ENCODE measurements around the gene MEF2B.

Gene MEF2B

GRCh38 chr19:19205416-19206410 lies 35.6 kb upstream of the MEF2B start:
- Histone ChIP-seq H2AFZ (ENCODE audit: low read depth, low read length, severe bottlenecking) (no peak overlapping the region), H3K4me3 (ENCODE audit: insufficient read depth, low read length, poor library complexity, severe bottlenecking) (no peak overlapping the region), H3K4me2 (ENCODE audit: low read depth, low read length, poor library complexity, severe bottlenecking) (no peak overlapping the region), H3K36me3 (ENCODE audit: low read length) (no peaks in the 10 kb centered on the region), H3K27me3 (ENCODE audit: low read length) (no peaks in the 10 kb centered on the region), H3K9ac (ENCODE audit: low read length) (no peak overlapping the region), H4K20me1 (ENCODE audit: low read depth, low read length) (no peaks in the 10 kb centered on the region), H3K9me2 (replicated peaks; ENCODE audit: insufficient read depth, low read length) (no peaks in the 10 kb centered on the region), H3K9me3 (ENCODE audit: insufficient read depth, low read length) (no peaks in the 10 kb centered on the region), H3K79me2 (ENCODE audit: insufficient read depth, low read length) (peaks cover 12% of the 10 kb centered on the region), H3F3A (ENCODE audit: insufficient read depth) (no peaks in the 10 kb centered on the region), H3K27ac (ENCODE audit: low read depth, low read length) (no peak overlapping the region)
- no peak for TF ChIP-seq CTCF (IDR thresholded peaks at IDR 0.05; ENCODE audit: insufficient read depth, low read length, poor library complexity, severe bottlenecking)
- no peak for TF ChIP-seq EZH2phosphoT487 (conservative IDR thresholded peaks at IDR 0.05; ENCODE audit: low read length)

- no peak for TF ChIP-seq CTCF (IDR thresholded peaks at IDR 0.05; ENCODE audit: insufficient read depth, low read length, poor library complexity, severe bottlenecking)
- no peak for TF ChIP-seq EZH2phosphoT487 (conservative IDR thresholded peaks at IDR 0.05; ENCODE audit: low read length)
- Histone ChIP-seq H3F3A (ENCODE audit: insufficient read depth) (no peaks in the 10 kb centered on the region), H3K4me2 (ENCODE audit: low read depth, low read length, poor library complexity, severe bottlenecking) (no peak overlapping the region), H3K4me3 (ENCODE audit: insufficient read depth, low read length, poor library complexity, severe bottlenecking) (no peak overlapping the region), H2AFZ (ENCODE audit: low read depth, low read length, severe bottlenecking) (no peak overlapping the region), H3K27ac (ENCODE audit: low read depth, low read length) (no peak overlapping the region), H3K27me3 (ENCODE audit: low read length) (no peaks in the 10 kb centered on the region), H4K20me1 (ENCODE audit: low read depth, low read length) (no peaks in the 10 kb centered on the region), H3K9me3 (ENCODE audit: insufficient read depth, low read length) (no peaks in the 10 kb centered on the region), H3K9ac (ENCODE audit: low read length) (no peak overlapping the region), H3K36me3 (ENCODE audit: low read length) (no peaks in the 10 kb centered on the region), H3K79me2 (ENCODE audit: insufficient read depth, low read length) (peaks cover 12% of the 10 kb centered on the region), H3K9me2 (replicated peaks; ENCODE audit: insufficient read depth, low read length) (no peaks in the 10 kb centered on the region)
Observed at GRCh38 chr19:19204181-19204580, 34.1 kb upstream of the MEF2B start.

GRCh38 chr19:19203012-19203856 lies 33.2 kb upstream of the MEF2B start, which contains the start of gene NR2C2AP:
Gene NR2C2AP (minus strand): TSS chr19:19203414. CDS start chr19:19203060, 354 bp downstream.
- H4K20me1 ChIP-seq (ENCODE audit: low read depth, low read length), result no peaks in the 10 kb centered on the region
- TF ChIP-seq CTCF (IDR thresholded peaks at IDR 0.05; ENCODE audit: insufficient read depth, low read length, poor library complexity, severe bottlenecking) (no peak), EZH2phosphoT487 (conservative IDR thresholded peaks at IDR 0.05; ENCODE audit: low read length) (no peak)
- peak within 1 kb of the TSS; percentile 80 for H3K4me2 ChIP-seq (ENCODE audit: low read depth, low read length, poor library complexity, severe bottlenecking)
- no peaks in the 10 kb centered on the region for H3K27me3 ChIP-seq (ENCODE audit: low read length)
- H3K9me2 ChIP-seq (replicated peaks; ENCODE audit: insufficient read depth, low read length), result no peaks in the 10 kb centered on the region
- H3K9me3 ChIP-seq (ENCODE audit: insufficient read depth, low read length), result no peaks in the 10 kb centered on the region
- H2AFZ ChIP-seq (ENCODE audit: low read depth, low read length, severe bottlenecking), result peak within 1 kb of the TSS; percentile 32
- peak within 1 kb of the TSS; percentile 83 for H3K4me3 ChIP-seq (ENCODE audit: insufficient read depth, low read length, poor library complexity, severe bottlenecking)
- H3F3A ChIP-seq (ENCODE audit: insufficient read depth), result no peaks in the 10 kb centered on the region
- peak within 1 kb of the TSS; percentile 46 for H3K27ac ChIP-seq (ENCODE audit: low read depth, low read length)
- H3K9ac ChIP-seq (ENCODE audit: low read length), result peak within 1 kb of the TSS; percentile 74
- peaks cover 12% of the 10 kb centered on the region for H3K79me2 ChIP-seq (ENCODE audit: insufficient read depth, low read length)
- H3K36me3 ChIP-seq (ENCODE audit: low read length), result no peaks in the 10 kb centered on the region

All from SU-DHL-6 (cell line).